Spinal cord (tissue), 10 donors: Measurements from ENCODE around the gene DDX11. TPM values are rescaled to one million over a fixed set of nuclear protein-coding genes. Genes with fewer than 3 reads are reported as not detected.
"Not testable (repeated sequence)": the region's sequence is repeated elsewhere in the genome, so short reads cannot be mapped to it uniquely, and the experiment has no call there.

Experiments used
- DNase-seq, 6 donors: peaks; one replicate each; pipeline versions ENCODE4 v3.0.0 to v3.0.0-alpha.2; 2013 to 2015; ENCODE audit warnings: low spot score in 6 of 6, low read depth in 4 of 6
- H3K27ac ChIP-seq: one replicate; pipeline ENCODE4 v1.5.1; 2013; ENCODE audit warnings: low read depth, low read length, control low read depth
- H3K27me3 ChIP-seq: one replicate; pipeline ENCODE4 v1.6.1; 2013; ENCODE audit warnings: low read length; ENCODE audit not compliant: control insufficient read depth, insufficient read depth
- H3K36me3 ChIP-seq: one replicate; pipeline ENCODE4 v1.6.1; 2013; ENCODE audit warnings: low read length; ENCODE audit not compliant: control insufficient read depth, insufficient read depth
- H3K4me1 ChIP-seq: one replicate; pipeline ENCODE4 v1.6.1; 2013; ENCODE audit warnings: low read length; ENCODE audit not compliant: control insufficient read depth, insufficient read depth
- H3K4me3 ChIP-seq: one replicate; pipeline ENCODE4 v1.5.1; 2013; ENCODE audit warnings: low read depth, low read length, control low read depth
- H3K9me3 ChIP-seq: one replicate; pipeline ENCODE4 v1.6.1; 2013; ENCODE audit warnings: low read length; ENCODE audit not compliant: control insufficient read depth, insufficient read depth
- WGBS: methylation state at CpG from one replicate; pipeline ENCODE4 v1.1.5; 2013; ENCODE audit warnings: missing lambda C conversion rate; ENCODE audit not compliant: insufficient coverage; 5-methylcytosine and 5-hydroxymethylcytosine counted together
- polyA plus RNA-seq, 2 donors: library from polyadenylated mRNA; unstranded; fragments of 120-200 nt; gene quantifications; one replicate each; pipeline ENCODE4 v1.2.1, GENCODE V29; 2013; ENCODE audit not compliant: insufficient read length in 2 of 2
- total RNA-seq, 2 donors: library from RNA; depleted of rRNA in 1 of 2; stranded (reverse); fragments of 120-200 nt in 1 of 2; fragments of >200 nt in 1 of 2; gene quantifications; one replicate each; pipeline versions ENCODE4 v1.2.3 to v1.2.4, GENCODE V29; 2013 to 2014
- donor health status: healthy.

The DDX11 gene
- total and polyA plus RNA-seq, 4 donors: 12.0 to 69.1 (median 38.1) TPM

- H3K36me3 ChIP-seq: peaks cover 17% of the 10 kb centered on the region
- H3K9me3 ChIP-seq, DNase-seq, H3K27ac ChIP-seq, H3K27me3 ChIP-seq, H3K4me3 ChIP-seq, H3K4me1 ChIP-seq: not testable (repeated sequence)
- no CpG with 5 or more reads among the region's 6 CpGs for WGBS
Observed at GRCh38 chr12:31079421-31079820, 5.8 kb downstream of the DDX11 start.

DNA sequence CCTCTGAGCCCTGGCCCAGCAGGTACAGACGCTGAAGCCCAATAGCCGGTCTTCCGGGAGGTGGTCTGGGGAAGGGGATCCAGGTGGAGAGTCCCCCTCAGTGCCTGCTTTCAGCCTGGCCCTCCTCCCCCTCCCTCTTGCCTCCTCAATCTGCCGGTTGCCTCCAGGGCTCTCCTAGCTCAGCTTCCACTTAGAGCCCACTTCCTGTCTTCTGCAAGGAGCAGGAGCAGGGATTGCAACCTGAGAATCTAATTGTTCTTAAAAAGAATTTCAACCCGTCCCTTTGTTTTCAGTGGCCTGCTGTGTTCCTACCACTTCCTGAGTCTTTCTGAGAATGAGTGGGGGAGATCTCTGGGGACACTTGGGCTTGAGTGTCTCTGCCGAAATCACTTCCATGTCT is 6.6 kb downstream of the DDX11 start:
- H3K36me3 ChIP-seq: peaks cover 25% of the 10 kb centered on the region
- not testable (repeated sequence) for H3K27ac ChIP-seq, H3K9me3 ChIP-seq, H3K4me1 ChIP-seq, DNase-seq, H3K27me3 ChIP-seq, H3K4me3 ChIP-seq
- 13% methylated on average over 1 of the region's 6 CpGs for WGBS

DNA sequence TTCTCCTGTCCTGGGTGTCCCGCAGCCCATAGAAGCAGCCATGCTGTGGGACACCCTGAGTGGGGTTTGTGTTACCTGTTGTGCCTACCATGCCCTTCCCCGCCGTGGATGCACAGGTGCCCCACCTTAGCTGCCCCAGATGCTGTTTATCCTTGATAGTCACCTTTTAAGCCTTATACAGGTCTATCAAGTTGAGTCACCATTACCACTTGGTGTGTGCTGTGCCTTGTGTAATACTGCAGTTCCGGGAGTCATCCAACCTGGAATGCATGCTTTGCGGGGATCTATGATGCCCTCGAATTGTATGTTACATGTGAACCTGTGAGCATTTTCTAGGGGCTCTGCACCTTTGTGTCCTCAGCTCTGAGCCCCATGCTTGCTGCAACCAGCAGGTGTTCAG is 7.6 kb downstream of the DDX11 start:
- not testable (repeated sequence) for DNase-seq, H3K27me3 ChIP-seq, H3K9me3 ChIP-seq, H3K4me3 ChIP-seq, H3K4me1 ChIP-seq, H3K27ac ChIP-seq
- no CpG with 5 or more reads among the region's 6 CpGs for WGBS
- peaks cover 33% of the 10 kb centered on the region for H3K36me3 ChIP-seq

DNA sequence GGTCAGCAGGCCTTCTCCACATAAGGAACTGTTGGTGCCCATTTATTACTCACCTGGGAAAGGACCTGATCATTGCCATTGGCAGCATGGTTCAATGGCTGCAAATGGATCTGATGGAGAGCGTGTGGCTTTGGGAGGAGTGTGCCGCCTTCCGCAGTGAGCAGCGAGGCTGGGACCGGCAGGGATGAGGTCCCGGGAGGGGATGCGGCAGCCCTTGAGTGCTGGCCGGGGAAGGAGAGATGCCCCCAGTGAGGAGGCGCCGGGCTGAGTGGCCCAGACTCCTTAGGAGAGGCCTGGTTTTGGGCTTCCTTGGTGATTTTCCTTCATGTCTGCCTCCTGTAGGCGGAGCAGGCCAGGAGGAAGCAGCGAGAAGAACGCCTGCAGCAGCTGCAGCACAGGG is 10.6 kb downstream of the DDX11 start:
- H3K27me3 ChIP-seq, H3K9me3 ChIP-seq, H3K27ac ChIP-seq, DNase-seq, H3K4me1 ChIP-seq, H3K4me3 ChIP-seq: not testable (repeated sequence)
- peaks cover 50% of the 10 kb centered on the region for H3K36me3 ChIP-seq
- over 99% methylated on average over 10 of the region's 13 CpGs for WGBS

DNA sequence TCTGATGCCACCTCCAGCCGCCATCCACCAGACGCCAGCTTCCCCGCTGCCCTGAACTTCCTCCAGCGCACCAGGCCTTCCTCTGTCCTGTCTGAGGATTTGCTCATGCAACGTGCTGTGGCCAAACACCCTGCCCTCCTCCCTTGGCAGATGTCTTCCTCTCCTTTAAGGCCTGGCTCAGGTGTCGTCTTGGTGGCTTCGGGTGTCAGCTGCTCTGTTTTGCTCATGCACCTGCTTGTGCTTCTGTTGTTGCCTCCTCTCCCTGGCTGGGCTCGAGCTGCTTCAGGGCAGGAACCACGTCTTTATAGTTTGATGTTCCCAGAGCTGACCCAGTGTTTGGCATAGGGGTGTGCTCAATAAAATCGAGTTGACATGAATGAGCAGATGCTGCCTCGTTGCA is 12.4 kb downstream of the DDX11 start:
- 100% methylated on average over 2 of the region's 11 CpGs for WGBS
- H3K27ac ChIP-seq, H3K27me3 ChIP-seq, H3K4me3 ChIP-seq, H3K9me3 ChIP-seq, H3K4me1 ChIP-seq, DNase-seq: not testable (repeated sequence)
- peaks cover 52% of the 10 kb centered on the region for H3K36me3 ChIP-seq

DNA sequence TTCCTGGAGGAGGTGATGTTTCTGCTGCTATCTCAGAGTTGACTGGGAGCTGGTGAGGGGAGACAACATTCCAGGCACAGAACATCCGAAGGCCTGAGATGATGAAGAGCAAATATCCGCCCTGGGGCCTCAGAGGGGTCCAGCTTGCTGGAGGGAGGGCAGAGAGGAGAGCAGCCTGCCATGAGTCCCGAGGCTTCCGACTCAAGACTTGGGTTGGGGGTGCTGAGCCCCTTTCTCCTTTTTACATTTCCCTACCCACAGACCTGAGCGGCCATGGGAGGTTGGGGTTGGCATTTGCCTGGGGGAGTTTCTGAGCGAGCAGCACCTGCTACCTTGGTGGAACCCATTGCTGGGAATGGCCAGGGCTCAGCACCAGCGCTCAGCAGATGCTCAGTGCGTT is 13.8 kb downstream of the DDX11 start:
- not testable (repeated sequence) for DNase-seq
- no CpG with 5 or more reads among the region's 8 CpGs for WGBS

DNA sequence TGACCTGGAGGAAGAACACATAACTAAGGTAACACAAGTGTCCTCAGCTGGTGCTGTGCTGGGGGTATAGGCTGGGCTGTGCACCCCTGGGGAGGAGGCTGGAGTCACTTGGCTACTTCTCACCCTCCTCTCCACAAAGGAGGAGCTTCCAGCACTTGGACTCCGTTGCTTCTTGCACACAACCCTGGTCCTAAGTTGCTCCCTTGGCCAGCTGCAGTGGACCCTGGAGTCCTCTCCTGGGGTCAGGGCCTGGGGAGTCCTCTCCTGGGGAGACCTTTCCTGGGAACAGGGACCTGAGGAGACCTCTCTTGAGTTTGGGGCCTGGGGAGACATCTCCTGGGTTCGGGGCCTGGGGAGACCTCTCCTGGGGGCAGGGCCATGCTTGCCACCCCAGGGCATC is 14.3 kb downstream of the DDX11 start:
- not testable (repeated sequence) for H3K4me3 ChIP-seq, H3K4me1 ChIP-seq, H3K27me3 ChIP-seq, H3K9me3 ChIP-seq, DNase-seq, H3K27ac ChIP-seq
- H3K36me3 ChIP-seq: peaks cover 65% of the 10 kb centered on the region
- 100% methylated on average over 1 of the region's 2 CpGs for WGBS

More for the DNA sequence above, 13.8 kb downstream of the DDX11 start:
- not testable (repeated sequence) for H3K27me3 ChIP-seq, H3K9me3 ChIP-seq, H3K4me3 ChIP-seq, H3K27ac ChIP-seq, H3K4me1 ChIP-seq
- H3K36me3 ChIP-seq: peaks cover 62% of the 10 kb centered on the region

DNA sequence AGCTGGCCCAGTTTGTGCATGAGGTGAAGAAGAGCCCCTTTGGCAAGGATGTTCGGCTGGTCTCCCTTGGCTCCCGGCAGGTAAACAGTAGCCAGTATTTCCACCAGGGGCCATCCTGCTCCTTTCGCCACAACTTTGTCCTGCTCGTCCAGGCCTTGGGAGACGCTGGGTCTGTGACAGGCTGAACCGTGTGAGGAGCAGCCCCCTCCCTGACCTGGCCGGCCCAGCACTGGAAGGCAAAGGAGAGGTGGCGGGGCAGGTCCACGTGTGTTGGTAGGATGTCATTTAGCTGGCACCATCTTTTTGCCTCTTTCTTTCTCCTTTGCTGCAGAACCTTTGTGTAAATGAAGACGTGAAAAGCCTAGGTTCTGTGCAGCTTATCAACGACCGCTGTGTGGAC is 15.4 kb downstream of the DDX11 start:
- no peak for DNase-seq
- H3K4me1 ChIP-seq: no peaks in the 10 kb centered on the region
- no peaks in the 10 kb centered on the region for H3K27me3 ChIP-seq
- 87% methylated on average over 11 of the region's 12 CpGs for WGBS
- no peak overlapping the region for H3K27ac ChIP-seq
- H3K9me3 ChIP-seq: no peaks in the 10 kb centered on the region
- no peak overlapping the region for H3K4me3 ChIP-seq
- peaks cover 64% of the 10 kb centered on the region for H3K36me3 ChIP-seq

- 92% methylated on average over 17 of the region's 19 CpGs for WGBS
- H3K4me3 ChIP-seq, DNase-seq, H3K9me3 ChIP-seq, H3K4me1 ChIP-seq, H3K27ac ChIP-seq, H3K27me3 ChIP-seq: not testable (repeated sequence)
- peaks cover 54% of the 10 kb centered on the region for H3K36me3 ChIP-seq
Observed at GRCh38 chr12:31091629-31092028, 18.0 kb downstream of the DDX11 start.

DNA sequence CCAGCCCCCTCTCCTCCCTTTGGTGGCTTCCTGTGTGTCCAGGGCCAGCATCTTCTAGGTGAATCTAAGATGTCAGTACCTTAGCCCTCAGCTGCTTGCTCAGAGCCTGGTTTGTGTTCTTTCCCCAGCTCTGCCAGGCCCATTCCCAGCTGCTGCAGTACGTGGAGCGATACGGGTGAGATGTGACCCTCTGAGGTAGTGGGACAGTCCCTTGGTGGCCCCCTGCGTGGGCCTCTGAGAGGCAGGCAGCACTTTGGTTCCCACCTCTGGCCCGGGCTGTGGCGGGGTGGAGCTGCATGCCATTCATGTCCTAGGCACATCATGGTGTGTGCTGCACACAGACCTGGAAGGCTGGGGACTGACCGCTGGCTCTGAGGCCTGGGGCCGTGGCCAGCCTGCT is 19.1 kb downstream of the DDX11 start:
- whole genome bisulfite sequencing: 97% methylated on average over 4 of the region's 8 CpGs
- not testable (repeated sequence) for H3K9me3 ChIP-seq, H3K27me3 ChIP-seq, H3K4me1 ChIP-seq, DNase-seq, H3K27ac ChIP-seq, H3K4me3 ChIP-seq
- peaks cover 57% of the 10 kb centered on the region for H3K36me3 ChIP-seq
